HFF-Myc (cell line): Measurements from ENCODE around the gene KCNK10.

Source experiments
- DNase-seq: peaks from one replicate; pipeline ENCODE4 v3.0.0-alpha.2; 2011; ENCODE audit warnings: low read depth; ENCODE audit errors: extremely low read depth
- H3K4me3 ChIP-seq: replicated peaks from 2 replicates; pipeline ENCODE4 v1.5.1; 2011; ENCODE audit warnings: low read depth, mild to moderate bottlenecking, control low read depth, low read length
- TF ChIP-seq, protein P1 (sequence below): IDR thresholded peaks from 2 replicates; pipeline ENCODE4 v1.5.1; 2012; ENCODE audit warnings: mild to moderate bottlenecking, low read depth, low read length, control low read depth; ENCODE audit errors: missing control alignments

Gene KCNK10

DNA sequence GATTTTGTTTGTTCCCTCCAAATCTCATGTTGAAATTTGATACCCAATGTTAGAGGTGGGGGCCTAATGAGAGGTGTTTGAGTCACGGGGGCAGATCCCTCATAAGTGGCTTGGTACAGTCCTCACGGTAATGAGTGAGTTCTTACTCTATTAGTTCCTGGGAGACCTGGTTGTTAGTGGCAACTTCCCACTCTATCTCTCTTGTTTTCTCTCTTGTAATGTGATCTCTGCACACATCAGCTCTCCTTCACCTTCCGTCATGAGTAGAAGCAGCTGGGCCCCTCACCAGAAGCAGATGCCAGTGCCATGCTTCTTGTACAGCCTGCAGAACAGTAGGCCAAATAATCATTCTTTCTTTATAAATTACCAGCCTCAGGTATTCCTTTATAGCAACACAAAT lies 29.6 kb upstream of the KCNK10 start:
- TF ChIP-seq, protein P1, sequence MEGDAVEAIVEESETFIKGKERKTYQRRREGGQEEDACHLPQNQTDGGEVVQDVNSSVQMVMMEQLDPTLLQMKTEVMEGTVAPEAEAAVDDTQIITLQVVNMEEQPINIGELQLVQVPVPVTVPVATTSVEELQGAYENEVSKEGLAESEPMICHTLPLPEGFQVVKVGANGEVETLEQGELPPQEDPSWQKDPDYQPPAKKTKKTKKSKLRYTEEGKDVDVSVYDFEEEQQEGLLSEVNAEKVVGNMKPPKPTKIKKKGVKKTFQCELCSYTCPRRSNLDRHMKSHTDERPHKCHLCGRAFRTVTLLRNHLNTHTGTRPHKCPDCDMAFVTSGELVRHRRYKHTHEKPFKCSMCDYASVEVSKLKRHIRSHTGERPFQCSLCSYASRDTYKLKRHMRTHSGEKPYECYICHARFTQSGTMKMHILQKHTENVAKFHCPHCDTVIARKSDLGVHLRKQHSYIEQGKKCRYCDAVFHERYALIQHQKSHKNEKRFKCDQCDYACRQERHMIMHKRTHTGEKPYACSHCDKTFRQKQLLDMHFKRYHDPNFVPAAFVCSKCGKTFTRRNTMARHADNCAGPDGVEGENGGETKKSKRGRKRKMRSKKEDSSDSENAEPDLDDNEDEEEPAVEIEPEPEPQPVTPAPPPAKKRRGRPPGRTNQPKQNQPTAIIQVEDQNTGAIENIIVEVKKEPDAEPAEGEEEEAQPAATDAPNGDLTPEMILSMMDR, result no peak
- DNase-seq, result peak; percentile 5
- H3K4me3 ChIP-seq, result no peak overlapping the region

DNA sequence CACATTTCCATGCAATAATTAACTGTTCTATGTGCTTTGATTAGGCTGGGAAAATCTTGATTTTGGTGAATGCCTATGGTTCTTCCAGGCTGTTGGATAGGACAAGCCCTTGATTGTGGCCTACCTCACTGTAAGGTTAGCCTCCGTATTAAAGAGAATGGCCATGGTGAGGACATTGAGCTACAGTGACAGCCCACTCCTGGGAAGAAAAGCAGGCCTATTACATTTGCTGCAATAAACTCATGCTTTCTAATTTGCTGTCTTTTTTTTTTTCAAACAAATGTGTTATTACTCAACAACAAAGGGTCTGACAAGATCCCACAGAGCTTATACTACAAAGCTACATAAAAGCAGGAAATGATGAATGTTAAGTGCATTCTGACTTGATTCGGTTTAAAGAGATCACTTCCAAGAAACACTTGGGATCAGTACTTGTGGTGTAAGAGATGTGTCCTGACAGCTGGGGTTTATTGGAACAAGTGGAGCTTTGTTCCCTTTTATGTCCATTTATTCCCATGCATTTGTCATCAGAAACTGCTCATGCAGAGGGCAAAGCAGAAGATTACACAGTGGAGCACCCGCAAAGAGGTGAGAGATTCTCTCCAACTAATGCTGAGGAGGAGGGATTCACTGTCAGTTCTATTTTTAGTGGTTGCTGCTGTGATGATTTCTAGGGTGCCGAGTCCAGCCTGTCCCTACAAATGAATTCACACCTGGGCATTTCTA lies 29.1 kb upstream of the KCNK10 start:
- H3K4me3 ChIP-seq, result no peak overlapping the region
- TF ChIP-seq, protein P1, result no peak
- peak; percentile 17 for DNase-seq

DNA sequence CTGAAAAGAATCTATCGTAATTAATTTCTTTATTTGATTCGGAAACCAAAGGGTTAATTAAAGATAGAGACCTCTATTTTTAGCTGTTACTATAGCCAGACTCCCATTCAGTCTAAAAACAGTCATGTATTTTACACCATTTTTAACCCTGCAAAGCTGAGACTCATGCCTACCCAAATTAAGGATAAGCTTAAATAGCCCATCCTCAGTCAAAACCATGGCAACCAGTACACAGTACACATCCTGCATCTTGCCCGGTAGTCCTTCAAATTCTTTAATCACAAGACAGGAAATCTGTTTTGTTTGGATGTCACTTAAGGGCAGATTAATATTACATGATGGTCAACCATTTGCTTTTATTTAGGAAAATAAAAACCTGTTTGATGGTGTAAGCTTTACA lies 25.5 kb upstream of the KCNK10 start:
- DNase-seq, result no peak
- TF ChIP-seq, protein P1, result no peak
- H3K4me3 ChIP-seq, result no peak overlapping the region

DNA sequence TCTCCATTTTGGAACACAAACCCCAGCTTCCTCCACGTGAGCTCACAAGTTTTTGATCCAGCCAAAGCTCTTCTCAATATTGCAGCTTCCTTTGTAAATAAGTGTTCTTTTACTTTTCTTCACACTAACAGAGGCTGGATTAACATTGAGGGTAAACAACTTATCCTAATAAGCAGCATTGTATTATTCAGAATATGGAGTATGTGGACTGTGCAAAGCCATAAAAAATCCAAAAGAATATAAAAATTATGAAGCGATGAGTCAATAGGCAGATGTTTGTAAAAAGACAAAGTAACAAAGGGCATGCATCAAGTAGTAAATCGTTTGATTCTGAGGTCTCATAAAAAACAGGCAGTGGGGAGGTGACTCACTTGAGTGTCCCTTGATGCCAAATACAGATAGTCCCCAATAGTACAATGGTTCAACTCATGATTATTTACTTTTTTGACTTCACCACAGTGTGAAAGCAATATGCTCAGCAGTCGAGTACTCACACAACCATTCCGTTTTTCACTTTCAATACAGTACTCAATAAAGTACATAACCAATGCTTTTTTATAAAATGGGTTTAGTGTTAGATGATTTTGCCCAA lies 23.1 kb upstream of the KCNK10 start:
- no peak overlapping the region for H3K4me3 ChIP-seq
- DNase-seq, result peak; percentile 15
- TF ChIP-seq, protein P1, result no peak

DNA sequence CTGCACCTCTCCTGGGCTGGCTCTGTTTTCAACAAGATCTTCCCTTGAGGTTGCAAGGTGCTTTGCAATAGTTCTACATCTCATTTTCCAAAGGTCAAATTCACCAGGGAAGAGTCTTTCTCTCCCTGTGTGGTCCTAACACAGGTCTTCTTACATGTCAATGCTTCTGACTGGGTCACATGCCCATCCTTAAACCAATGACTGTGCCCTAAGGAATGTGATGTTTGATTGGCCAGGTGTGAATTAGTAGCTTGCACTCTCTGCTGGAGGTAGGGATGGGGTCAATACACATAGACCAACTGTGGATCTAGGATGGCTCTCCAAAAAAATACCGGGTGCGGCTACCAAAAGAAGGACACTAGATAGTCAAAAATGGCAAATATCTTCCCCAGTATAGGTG lies 19.9 kb upstream of the KCNK10 start:
- TF ChIP-seq, protein P1, result no peak
- DNase-seq, result no peak

DNA sequence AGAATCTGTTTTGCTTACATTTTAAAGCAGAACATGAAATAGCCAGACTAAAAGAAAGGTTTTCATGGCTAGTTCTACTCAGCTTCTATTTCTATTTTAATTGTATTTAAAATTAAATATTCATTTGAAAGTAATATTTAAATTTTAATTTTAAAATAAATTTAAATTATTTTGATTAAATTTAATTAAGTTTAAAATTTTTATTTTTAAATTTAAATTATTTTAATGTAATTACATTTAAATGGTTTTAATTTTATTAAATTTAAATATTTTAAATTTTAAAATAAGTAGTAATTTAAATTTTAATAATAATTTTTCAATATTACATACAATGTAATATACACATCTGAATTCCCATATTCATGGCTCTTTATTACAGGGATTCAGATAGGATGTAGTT lies 17.3 kb upstream of the KCNK10 start:
- H3K4me3 ChIP-seq, result no peak overlapping the region
- TF ChIP-seq, protein P1, result no peak
- no peak for DNase-seq

More for the DNA sequence above, 19.9 kb upstream of the KCNK10 start:
- H3K4me3 ChIP-seq, result no peak overlapping the region
